Measurements from ENCODE around the gene GOLGA2. TPM values are rescaled to one million over a fixed set of nuclear protein-coding genes. Genes with fewer than 3 reads are reported as not detected.

Gene GOLGA2
- polyA plus RNA-seq, 1 donor from 2014 or later, result 10.3 TPM

GRCh38 chr9:128257086-128257825, 18.6 kb downstream of the GOLGA2 start:
- Mint-ChIP-seq H3K27ac (no peak overlapping the region), H3K27me3 (peaks cover 6% of the 10 kb centered on the region), H3K4me3 (no peak overlapping the region)

GRCh38 chr9:128254855-128255759, 20.7 kb downstream of the GOLGA2 start:
- Mint-ChIP-seq H3K9me3 (no peaks in the 10 kb centered on the region), H3K4me3 (peak overlapping the region in 1 of 4 donors; percentile 1), H3K27ac (peak overlapping the region in 1 of 3 donors; percentile 59), H3K27me3 (peaks cover 8% of the 10 kb centered on the region), H3K36me3 (peaks cover 5% of the 10 kb centered on the region), H3K4me1 (peaks cover 8 to 14% (median 11%) of the 10 kb centered on the region in 3 donors)

More at GRCh38 chr9:128257086-128257825, 18.6 kb downstream of the GOLGA2 start:
- Mint-ChIP-seq H3K9me3 (no peaks in the 10 kb centered on the region), H3K36me3 (peaks cover 6% of the 10 kb centered on the region), H3K4me1 (peaks cover 0 to 4% (median 4%) of the 10 kb centered on the region in 3 donors)

- Mint-ChIP-seq H3K27me3 (peaks cover 8% of the 10 kb centered on the region), H3K4me3 (no peak overlapping the region), H3K9me3 (no peaks in the 10 kb centered on the region), H3K4me1 (peaks cover 13 to 18% (median 16%) of the 10 kb centered on the region in 3 donors), H3K27ac (no peak overlapping the region), H3K36me3 (peaks cover 5% of the 10 kb centered on the region)
These were observed 21.4 kb downstream of the GOLGA2 start for GRCh38 chr9:128254362-128254761.

- peak overlapping the region in 2 of 4 donors; percentile 52 to 67 for H3K4me3 Mint-ChIP-seq
- peaks cover 8% of the 10 kb centered on the region for H3K27me3 Mint-ChIP-seq
- H3K36me3 Mint-ChIP-seq, result peaks cover 5% of the 10 kb centered on the region
- H3K27ac Mint-ChIP-seq, result no peak overlapping the region
- peaks cover 13 to 18% (median 16%) of the 10 kb centered on the region in 3 donors for H3K4me1 Mint-ChIP-seq
- H3K9me3 Mint-ChIP-seq, result no peaks in the 10 kb centered on the region
These were observed 21.8 kb downstream of the GOLGA2 start for GRCh38 chr9:128253991-128254346.

GRCh38 chr9:128253140-128253990, 22.4 kb downstream of the GOLGA2 start:
- no peaks in the 10 kb centered on the region for H3K9me3 Mint-ChIP-seq
- peak overlapping the region in 3 of 4 donors; percentile 13 to 67 (median 52) for H3K4me3 Mint-ChIP-seq
- H3K36me3 Mint-ChIP-seq, result peaks cover 5% of the 10 kb centered on the region
- peaks cover 13 to 18% (median 16%) of the 10 kb centered on the region in 3 donors for H3K4me1 Mint-ChIP-seq
- H3K27ac Mint-ChIP-seq, result peak overlapping the region in 1 of 3 donors; percentile 12
- peaks cover 8% of the 10 kb centered on the region for H3K27me3 Mint-ChIP-seq

GRCh38 chr9:128252317-128253139, 23.3 kb downstream of the GOLGA2 start:
- H3K4me1 Mint-ChIP-seq, result peaks cover 13 to 18% (median 16%) of the 10 kb centered on the region in 3 donors
- H3K27me3 Mint-ChIP-seq, result peaks cover 8% of the 10 kb centered on the region
- H3K36me3 Mint-ChIP-seq, result peaks cover 4% of the 10 kb centered on the region
- peak overlapping the region in 1 of 3 donors; percentile 12 for H3K27ac Mint-ChIP-seq
- H3K4me3 Mint-ChIP-seq, result peak overlapping the region in 2 of 4 donors; percentile 27 to 53
- H3K9me3 Mint-ChIP-seq, result no peaks in the 10 kb centered on the region

GRCh38 chr9:128251732-128252100, 24.1 kb downstream of the GOLGA2 start:
- Mint-ChIP-seq H3K27me3 (peaks cover 8% of the 10 kb centered on the region), H3K4me1 (peaks cover 13 to 18% (median 16%) of the 10 kb centered on the region in 3 donors), H3K36me3 (peaks cover 3% of the 10 kb centered on the region), H3K4me3 (peak overlapping the region in 3 of 4 donors; percentile 53 to 88 (median 67)), H3K9me3 (no peaks in the 10 kb centered on the region), H3K27ac (no peak overlapping the region)

- H3K4me3 Mint-ChIP-seq, result peak overlapping the region; percentile 53 to 90 (median 65)
- H3K36me3 Mint-ChIP-seq, result peaks cover 3% of the 10 kb centered on the region
- no peak overlapping the region for H3K27ac Mint-ChIP-seq
- H3K27me3 Mint-ChIP-seq, result peaks cover 8% of the 10 kb centered on the region
- peaks cover 13 to 18% (median 16%) of the 10 kb centered on the region in 3 donors for H3K4me1 Mint-ChIP-seq
- H3K9me3 Mint-ChIP-seq, result no peaks in the 10 kb centered on the region
These were observed 24.7 kb downstream of the GOLGA2 start for GRCh38 chr9:128250839-128251731.

GRCh38 chr9:128249908-128250838, 25.6 kb downstream of the GOLGA2 start:
- H3K27ac Mint-ChIP-seq, result peak overlapping the region; percentile 76 to 94 (median 89)
- H3K4me3 Mint-ChIP-seq, result peak overlapping the region; percentile 84 to 94 (median 88)
- H3K9me3 Mint-ChIP-seq, result no peaks in the 10 kb centered on the region
- H3K27me3 Mint-ChIP-seq, result peaks cover 12% of the 10 kb centered on the region
- peaks cover 13 to 21% (median 20%) of the 10 kb centered on the region in 3 donors for H3K4me1 Mint-ChIP-seq
- H3K36me3 Mint-ChIP-seq, result peaks cover 2% of the 10 kb centered on the region

- peaks cover 13 to 20% (median 20%) of the 10 kb centered on the region in 3 donors for H3K4me1 Mint-ChIP-seq
- H3K4me3 Mint-ChIP-seq, result peak overlapping the region; percentile 84 to 94 (median 88)
- peaks cover 2% of the 10 kb centered on the region for H3K36me3 Mint-ChIP-seq
- H3K9me3 Mint-ChIP-seq, result no peaks in the 10 kb centered on the region
- H3K27me3 Mint-ChIP-seq, result peaks cover 12% of the 10 kb centered on the region
- H3K27ac Mint-ChIP-seq, result peak overlapping the region; percentile 76 to 94 (median 89)
These were observed 26.3 kb downstream of the GOLGA2 start for GRCh38 chr9:128249558-128249907.

GRCh38 chr9:128247226-128247803, 28.5 kb downstream of the GOLGA2 start:
- Mint-ChIP-seq H3K27me3 (peaks cover 17% of the 10 kb centered on the region), H3K27ac (no peak overlapping the region), H3K4me3 (peak overlapping the region in 1 of 4 donors; percentile 18), H3K9me3 (no peaks in the 10 kb centered on the region), H3K36me3 (peaks cover 1% of the 10 kb centered on the region), H3K4me1 (peaks cover 18 to 25% (median 20%) of the 10 kb centered on the region in 3 donors)

- Mint-ChIP-seq H3K27ac (no peak overlapping the region), H3K4me1 (peaks cover 12 to 19% (median 15%) of the 10 kb centered on the region in 3 donors), H3K4me3 (no peak overlapping the region), H3K9me3 (no peaks in the 10 kb centered on the region), H3K36me3 (no peaks in the 10 kb centered on the region), H3K27me3 (peaks cover 20% of the 10 kb centered on the region)
These were observed 29.3 kb downstream of the GOLGA2 start for GRCh38 chr9:128246471-128246870.
